Activated CD8-positive, alpha-beta memory T cell treated with anti-CD3 and anti-CD28 coated beads for 24 hours (primary cell): ENCODE measurements around the gene UBAC2.

Experiments used
- DNase-seq: peaks from one replicate; pipeline ENCODE4 v3.0.0-alpha.2; 2020

The UBAC2 gene

GRCh38 chr13:99421758-99422585, 221.3 kb downstream of the UBAC2 start:
- DNase-seq, result peak; percentile 60

GRCh38 chr13:99422586-99423220, 222.0 kb downstream of the UBAC2 start:
- DNase-seq, result no peak

GRCh38 chr13:99425485-99426341, 225.1 kb downstream of the UBAC2 start:
- DNase-seq, result peak; percentile 79

- peak; percentile 65 for DNase-seq
These were observed 225.8 kb downstream of the UBAC2 start for GRCh38 chr13:99426426-99426825.

- DNase-seq, result peak; percentile 7
These were observed 229.0 kb downstream of the UBAC2 start for GRCh38 chr13:99429670-99430069.

GRCh38 chr13:99431927-99432608, 231.4 kb downstream of the UBAC2 start:
- peak; percentile 72 for DNase-seq

GRCh38 chr13:99432609-99433542, 232.2 kb downstream of the UBAC2 start:
- peak; percentile 90 for DNase-seq

- no peak for DNase-seq
These were observed 233.0 kb downstream of the UBAC2 start for GRCh38 chr13:99433543-99434075.

GRCh38 chr13:99434258-99434788, 233.7 kb downstream of the UBAC2 start:
- DNase-seq, result peak; percentile 86

- DNase-seq, result no peak
These were observed 234.5 kb downstream of the UBAC2 start for GRCh38 chr13:99435116-99435515.

GRCh38 chr13:99435998-99436397, 235.3 kb downstream of the UBAC2 start:
- no peak for DNase-seq
